HG02678 (cell line): Measurements from ENCODE around the gene SLC25A21.
A peak's percentile ranks its signal among the peaks of the same experiment; 100 is the strongest.

Experiments used
- ATAC-seq: cut with Tn5 transposase; IDR thresholded peaks from one replicate; pipeline ENCODE4 v1.9.1; 2021; ENCODE audit warnings: mild to moderate bottlenecking, moderate library complexity; ENCODE audit not compliant: unreplicated experiment

SLC25A21 gene

GRCh38 chr14:36948157-36948859 is 224.1 kb downstream of the SLC25A21 start:
- ATAC-seq: no peak

GRCh38 chr14:36947362-36947761 is 225.0 kb downstream of the SLC25A21 start:
- ATAC-seq: no peak

GRCh38 chr14:36946872-36947271 is 225.5 kb downstream of the SLC25A21 start:
- no peak for ATAC-seq

GRCh38 chr14:36944307-36945010 is 227.9 kb downstream of the SLC25A21 start:
- ATAC-seq: no peak

- no peak for ATAC-seq
Measured at GRCh38 chr14:36942522-36943245, 229.7 kb downstream of the SLC25A21 start.

GRCh38 chr14:36941783-36942521 is 230.5 kb downstream of the SLC25A21 start:
- peak; percentile 95 for ATAC-seq

GRCh38 chr14:36940476-36940875 is 231.9 kb downstream of the SLC25A21 start:
- no peak for ATAC-seq

GRCh38 chr14:36939265-36939664 is 233.1 kb downstream of the SLC25A21 start:
- ATAC-seq: no peak

GRCh38 chr14:36938678-36939077 is 233.7 kb downstream of the SLC25A21 start:
- no peak for ATAC-seq

GRCh38 chr14:36935976-36936678 is 236.3 kb downstream of the SLC25A21 start:
- ATAC-seq: no peak

GRCh38 chr14:36934304-36934703 is 238.1 kb downstream of the SLC25A21 start:
- no peak for ATAC-seq

- ATAC-seq: no peak
Measured at GRCh38 chr14:36931791-36932190, 240.6 kb downstream of the SLC25A21 start.

GRCh38 chr14:36928432-36928831 is 244.0 kb downstream of the SLC25A21 start:
- ATAC-seq: no peak

- ATAC-seq: no peak
Measured at GRCh38 chr14:36925094-36925493, 247.3 kb downstream of the SLC25A21 start.

GRCh38 chr14:36916668-36917067 is 255.7 kb downstream of the SLC25A21 start:
- no peak for ATAC-seq

GRCh38 chr14:36915081-36915480 is 257.3 kb downstream of the SLC25A21 start:
- no peak for ATAC-seq

- ATAC-seq: no peak
Measured at GRCh38 chr14:36910578-36910977, 261.8 kb downstream of the SLC25A21 start.

GRCh38 chr14:36905272-36905888 is 267.0 kb downstream of the SLC25A21 start:
- no peak for ATAC-seq

GRCh38 chr14:36901861-36902260 is 270.5 kb downstream of the SLC25A21 start:
- no peak for ATAC-seq

GRCh38 chr14:36900846-36901245 is 271.6 kb downstream of the SLC25A21 start:
- no peak for ATAC-seq
